Uterus (tissue), 4 donors: Measurements from ENCODE around the gene PRKN. TPM values are rescaled to one million over a fixed set of nuclear protein-coding genes. Genes with fewer than 3 reads are reported as not detected.

Experiments
- DNase-seq, 2 donors: peaks; one replicate each; pipeline ENCODE4 v3.0.0-alpha.2; 2019 to 2020
- H3K27ac ChIP-seq, 2 donors: fragments of 200-600 bp; sonication (generic); 1 replicate in 1 of 2; 2 replicates in 1 of 2; pipeline ENCODE4 v1.5.1; 2016 to 2018
- H3K27me3 ChIP-seq, 2 donors: fragments of 200-600 bp; sonication (generic); one replicate each; pipeline ENCODE4 v1.5.1; 2018 to 2019; ENCODE audit warnings: control low read depth in 1 of 2
- H3K36me3 ChIP-seq, 2 donors: fragments of 200-600 bp; sonication (generic); one replicate each; pipeline ENCODE4 v1.5.1; 2019; ENCODE audit warnings: control low read depth in 1 of 2
- H3K4me1 ChIP-seq, 2 donors: fragments of 200-600 bp; sonication (generic); one replicate each; pipeline ENCODE4 v1.5.1; 2018 to 2019; ENCODE audit warnings: control low read depth in 1 of 2
- H3K4me3 ChIP-seq, 2 donors: fragments of 200-600 bp; sonication (generic); 1 replicate in 1 of 2; 2 replicates in 1 of 2; pipeline ENCODE4 v1.5.1; 2018 to 2019; ENCODE audit warnings: mild to moderate bottlenecking in 1 of 2
- H3K9me3 ChIP-seq, 2 donors: fragments of 200-600 bp; sonication (generic); one replicate each; pipeline ENCODE4 v1.5.1; 2019; ENCODE audit warnings: control low read depth in 1 of 2
- POLR2A ChIP-seq, 2 donors: fragments of 450-650 bp; IDR thresholded peaks; one replicate each; pipeline ENCODE4 v1.6.1; 2016; ENCODE audit warnings: antibody characterized with exemption in 2 of 2, mild to moderate bottlenecking in 1 of 2, moderate library complexity in 1 of 2
- intact Hi-C: fragments of 100-400 bp; cut with DNase I; formaldehyde crosslinking; loops from one replicate; pipeline ENCODE4 v1.15.1; 2023; ENCODE audit warnings: low total_unique reads
- total RNA-seq, 4 donors: library from RNA; depleted of rRNA in 3 of 4; stranded (reverse); fragments of >200 nt in 3 of 4; gene quantifications; one replicate each; pipeline versions ENCODE4 v1.1.0 to v1.2.4, GENCODE V29; 2014 to 2023
- TF ChIP-seq, protein P1 (sequence below), 4 experiments: fragments of 200-600 bp in 2 of 4; fragments of 450-650 bp in 2 of 4; sonication (generic) in 2 of 4; IDR thresholded peaks; one replicate each; pipeline ENCODE4 v1.5.1; 2016 to 2019; ENCODE audit warnings: antibody characterized with exemption in 4 of 4, mild to moderate bottlenecking in 2 of 4, moderate library complexity in 1 of 4
- donor health status: DM: yes; HTN: yes; CAD: no.

PRKN gene
- total RNA-seq, 4 donors from 2014 or later, result 10.2 to 21.3 (median 13.1) TPM

DNA sequence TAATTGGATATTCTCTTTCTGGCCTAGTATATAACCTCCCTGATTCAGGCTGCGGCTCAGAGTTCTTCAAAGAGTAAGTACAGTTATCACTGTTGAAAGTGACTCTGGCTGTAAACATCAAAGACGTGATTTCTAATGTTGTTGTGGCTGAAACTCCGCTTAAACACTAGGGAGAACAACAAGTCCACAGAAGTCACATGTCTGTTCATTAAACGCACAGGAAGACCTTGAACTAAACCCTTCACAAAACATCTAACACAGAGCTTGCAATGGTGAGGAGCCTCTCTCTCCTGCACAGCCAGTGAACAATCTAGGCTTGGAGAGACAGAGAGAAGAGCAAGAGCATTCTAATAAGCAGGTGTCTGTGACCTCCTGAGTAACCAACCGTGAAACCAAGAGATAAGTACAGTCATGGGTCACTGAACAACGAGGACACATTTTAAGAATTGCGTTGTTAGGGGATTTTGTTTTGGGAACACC, 249.3 kb downstream of the PRKN start:
- Histone ChIP-seq H3K36me3 (no peaks in the 10 kb centered on the region), H3K4me3 (no peak overlapping the region), H3K9me3 (no peaks in the 10 kb centered on the region), H3K27me3 (no peaks in the 10 kb centered on the region), H3K4me1 (no peaks in the 10 kb centered on the region), H3K27ac (no peak overlapping the region)
- intact Hi-C loops, result no loop called here
- no peak for TF ChIP-seq POLR2A (IDR thresholded peaks at IDR 0.05)
- TF ChIP-seq, protein P1, sequence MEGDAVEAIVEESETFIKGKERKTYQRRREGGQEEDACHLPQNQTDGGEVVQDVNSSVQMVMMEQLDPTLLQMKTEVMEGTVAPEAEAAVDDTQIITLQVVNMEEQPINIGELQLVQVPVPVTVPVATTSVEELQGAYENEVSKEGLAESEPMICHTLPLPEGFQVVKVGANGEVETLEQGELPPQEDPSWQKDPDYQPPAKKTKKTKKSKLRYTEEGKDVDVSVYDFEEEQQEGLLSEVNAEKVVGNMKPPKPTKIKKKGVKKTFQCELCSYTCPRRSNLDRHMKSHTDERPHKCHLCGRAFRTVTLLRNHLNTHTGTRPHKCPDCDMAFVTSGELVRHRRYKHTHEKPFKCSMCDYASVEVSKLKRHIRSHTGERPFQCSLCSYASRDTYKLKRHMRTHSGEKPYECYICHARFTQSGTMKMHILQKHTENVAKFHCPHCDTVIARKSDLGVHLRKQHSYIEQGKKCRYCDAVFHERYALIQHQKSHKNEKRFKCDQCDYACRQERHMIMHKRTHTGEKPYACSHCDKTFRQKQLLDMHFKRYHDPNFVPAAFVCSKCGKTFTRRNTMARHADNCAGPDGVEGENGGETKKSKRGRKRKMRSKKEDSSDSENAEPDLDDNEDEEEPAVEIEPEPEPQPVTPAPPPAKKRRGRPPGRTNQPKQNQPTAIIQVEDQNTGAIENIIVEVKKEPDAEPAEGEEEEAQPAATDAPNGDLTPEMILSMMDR (IDR thresholded peaks at IDR 0.05), result no peak
- no peak for DNase-seq

DNA sequence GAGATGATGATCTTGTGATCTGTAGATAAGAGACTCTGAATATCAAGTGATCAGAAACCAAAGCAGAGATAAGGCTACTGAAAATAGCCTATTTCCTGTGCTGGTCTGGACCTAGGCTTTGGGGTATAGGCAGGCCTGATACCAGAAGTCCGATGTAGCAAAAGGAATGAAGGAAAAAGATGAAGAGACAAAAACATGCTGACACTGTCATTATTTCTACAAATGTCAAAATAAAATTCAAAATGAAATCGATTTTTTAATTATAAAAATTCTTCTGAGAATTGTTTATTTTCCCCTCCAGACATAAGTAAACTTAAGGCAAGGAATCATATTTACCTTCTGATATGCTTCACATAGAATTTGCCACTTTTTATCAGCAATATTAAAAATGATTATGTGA, 252.8 kb downstream of the PRKN start:
- no peaks in the 10 kb centered on the region for H3K27me3 ChIP-seq
- no peaks in the 10 kb centered on the region for H3K9me3 ChIP-seq
- no peaks in the 10 kb centered on the region for H3K36me3 ChIP-seq
- no peak overlapping the region for H3K27ac ChIP-seq
- intact Hi-C loops, result no loop called here
- no peaks in the 10 kb centered on the region for H3K4me1 ChIP-seq
- no peak overlapping the region for H3K4me3 ChIP-seq
- DNase-seq, result no peak
- TF ChIP-seq, protein P1 (IDR thresholded peaks at IDR 0.05), result no peak
- TF ChIP-seq POLR2A (IDR thresholded peaks at IDR 0.05), result no peak

DNA sequence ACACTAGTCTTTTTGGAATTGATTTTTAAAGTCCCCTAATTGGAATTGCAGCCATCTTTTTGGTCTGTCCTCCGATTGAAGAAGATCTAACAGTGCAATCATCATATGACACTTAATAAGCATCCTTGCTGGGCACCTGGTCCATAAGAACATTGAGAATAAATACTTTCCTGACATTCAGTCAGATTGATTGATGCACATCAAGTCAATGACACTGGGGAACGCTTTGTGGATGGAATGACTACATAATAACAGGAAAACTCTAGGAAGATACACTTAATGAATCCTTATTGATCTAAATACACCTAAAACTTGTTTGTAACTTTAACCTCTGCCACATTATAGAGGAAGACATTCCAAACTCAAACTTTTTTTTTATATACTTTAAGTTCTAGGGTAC, 255.7 kb downstream of the PRKN start:
- Histone ChIP-seq H3K27me3 (no peaks in the 10 kb centered on the region), H3K4me3 (no peak overlapping the region), H3K27ac (no peak overlapping the region), H3K4me1 (no peaks in the 10 kb centered on the region), H3K36me3 (no peaks in the 10 kb centered on the region), H3K9me3 (no peaks in the 10 kb centered on the region)
- DNase-seq, result no peak
- TF ChIP-seq, protein P1 (IDR thresholded peaks at IDR 0.05), result no peak
- no peak for TF ChIP-seq POLR2A (IDR thresholded peaks at IDR 0.05)
- intact Hi-C loops, result no loop called here

DNA sequence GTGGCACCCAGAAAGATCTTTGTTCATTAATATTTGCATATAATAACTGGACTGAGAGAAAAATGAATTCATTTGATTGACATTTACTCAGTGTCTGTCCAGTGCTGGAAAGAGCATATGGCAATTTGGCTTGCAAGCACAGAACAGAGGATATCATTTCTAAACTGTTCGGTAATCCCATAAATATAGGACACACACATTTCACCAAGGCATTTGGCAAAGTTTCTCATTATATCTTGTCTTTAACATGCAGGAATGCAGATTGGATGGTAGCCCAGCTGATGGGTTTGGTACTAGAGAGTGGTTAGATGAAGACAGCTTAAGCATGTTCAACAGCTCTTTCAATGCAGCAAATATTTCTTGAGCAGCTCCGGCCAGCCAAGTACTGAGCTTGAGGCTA, 259.2 kb downstream of the PRKN start:
- no peaks in the 10 kb centered on the region for H3K27me3 ChIP-seq
- TF ChIP-seq, protein P1 (IDR thresholded peaks at IDR 0.05), result no peak
- TF ChIP-seq POLR2A (IDR thresholded peaks at IDR 0.05), result no peak
- intact Hi-C loops, result no loop called here
- no peak overlapping the region for H3K4me3 ChIP-seq
- no peak for DNase-seq
- no peak overlapping the region for H3K27ac ChIP-seq
- no peaks in the 10 kb centered on the region for H3K9me3 ChIP-seq
- no peaks in the 10 kb centered on the region for H3K36me3 ChIP-seq
- no peaks in the 10 kb centered on the region for H3K4me1 ChIP-seq

DNA sequence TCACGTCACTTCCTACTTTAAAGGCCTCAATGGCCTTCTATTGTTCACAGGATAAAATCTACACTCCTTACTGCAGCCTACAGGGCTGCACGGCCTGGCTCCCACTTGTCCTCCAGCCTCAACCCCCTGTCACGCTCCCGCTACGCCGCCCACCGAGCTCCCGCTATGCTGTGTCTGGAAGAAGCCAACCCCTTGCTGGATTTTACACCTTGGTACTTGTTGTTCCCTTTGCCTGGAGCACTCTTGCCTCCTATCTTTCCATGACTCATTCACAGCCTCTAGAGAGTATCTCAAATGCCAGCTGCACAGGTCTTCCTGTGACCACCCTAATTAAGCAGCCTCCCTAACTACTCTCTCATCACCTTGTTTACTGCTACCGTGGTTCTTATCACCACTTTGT, 259.9 kb downstream of the PRKN start:
- Histone ChIP-seq H3K9me3 (no peaks in the 10 kb centered on the region), H3K4me1 (no peaks in the 10 kb centered on the region), H3K36me3 (no peaks in the 10 kb centered on the region), H3K27ac (no peak overlapping the region), H3K27me3 (no peaks in the 10 kb centered on the region), H3K4me3 (no peak overlapping the region)
- intact Hi-C loops, result no loop called here
- TF ChIP-seq, protein P1 (IDR thresholded peaks at IDR 0.05), result no peak
- no peak for DNase-seq
